ENCODE results near the gene ANKRD13C.
"Not testable (repeated sequence)": the region's sequence is repeated elsewhere in the genome, so short reads cannot be mapped to it uniquely, and the experiment has no call there.

GRCh38 chr1:70339644-70340043 is 14.9 kb downstream of the ANKRD13C start:
- TF ChIP-seq, protein P1, sequence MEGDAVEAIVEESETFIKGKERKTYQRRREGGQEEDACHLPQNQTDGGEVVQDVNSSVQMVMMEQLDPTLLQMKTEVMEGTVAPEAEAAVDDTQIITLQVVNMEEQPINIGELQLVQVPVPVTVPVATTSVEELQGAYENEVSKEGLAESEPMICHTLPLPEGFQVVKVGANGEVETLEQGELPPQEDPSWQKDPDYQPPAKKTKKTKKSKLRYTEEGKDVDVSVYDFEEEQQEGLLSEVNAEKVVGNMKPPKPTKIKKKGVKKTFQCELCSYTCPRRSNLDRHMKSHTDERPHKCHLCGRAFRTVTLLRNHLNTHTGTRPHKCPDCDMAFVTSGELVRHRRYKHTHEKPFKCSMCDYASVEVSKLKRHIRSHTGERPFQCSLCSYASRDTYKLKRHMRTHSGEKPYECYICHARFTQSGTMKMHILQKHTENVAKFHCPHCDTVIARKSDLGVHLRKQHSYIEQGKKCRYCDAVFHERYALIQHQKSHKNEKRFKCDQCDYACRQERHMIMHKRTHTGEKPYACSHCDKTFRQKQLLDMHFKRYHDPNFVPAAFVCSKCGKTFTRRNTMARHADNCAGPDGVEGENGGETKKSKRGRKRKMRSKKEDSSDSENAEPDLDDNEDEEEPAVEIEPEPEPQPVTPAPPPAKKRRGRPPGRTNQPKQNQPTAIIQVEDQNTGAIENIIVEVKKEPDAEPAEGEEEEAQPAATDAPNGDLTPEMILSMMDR (IDR thresholded peaks at IDR 0.05; ENCODE audit: insufficient read depth, low read length) = not testable (repeated sequence)
- not testable (repeated sequence) for TF ChIP-seq POLR2AphosphoS5 (IDR thresholded peaks at IDR 0.05; ENCODE audit: low read depth); GABPA (IDR thresholded peaks at IDR 0.05; ENCODE audit: low read depth); SPI1 (IDR thresholded peaks at IDR 0.05; ENCODE audit: borderline replicate concordance, low read depth)
- TF ChIP-seq, protein P2, sequence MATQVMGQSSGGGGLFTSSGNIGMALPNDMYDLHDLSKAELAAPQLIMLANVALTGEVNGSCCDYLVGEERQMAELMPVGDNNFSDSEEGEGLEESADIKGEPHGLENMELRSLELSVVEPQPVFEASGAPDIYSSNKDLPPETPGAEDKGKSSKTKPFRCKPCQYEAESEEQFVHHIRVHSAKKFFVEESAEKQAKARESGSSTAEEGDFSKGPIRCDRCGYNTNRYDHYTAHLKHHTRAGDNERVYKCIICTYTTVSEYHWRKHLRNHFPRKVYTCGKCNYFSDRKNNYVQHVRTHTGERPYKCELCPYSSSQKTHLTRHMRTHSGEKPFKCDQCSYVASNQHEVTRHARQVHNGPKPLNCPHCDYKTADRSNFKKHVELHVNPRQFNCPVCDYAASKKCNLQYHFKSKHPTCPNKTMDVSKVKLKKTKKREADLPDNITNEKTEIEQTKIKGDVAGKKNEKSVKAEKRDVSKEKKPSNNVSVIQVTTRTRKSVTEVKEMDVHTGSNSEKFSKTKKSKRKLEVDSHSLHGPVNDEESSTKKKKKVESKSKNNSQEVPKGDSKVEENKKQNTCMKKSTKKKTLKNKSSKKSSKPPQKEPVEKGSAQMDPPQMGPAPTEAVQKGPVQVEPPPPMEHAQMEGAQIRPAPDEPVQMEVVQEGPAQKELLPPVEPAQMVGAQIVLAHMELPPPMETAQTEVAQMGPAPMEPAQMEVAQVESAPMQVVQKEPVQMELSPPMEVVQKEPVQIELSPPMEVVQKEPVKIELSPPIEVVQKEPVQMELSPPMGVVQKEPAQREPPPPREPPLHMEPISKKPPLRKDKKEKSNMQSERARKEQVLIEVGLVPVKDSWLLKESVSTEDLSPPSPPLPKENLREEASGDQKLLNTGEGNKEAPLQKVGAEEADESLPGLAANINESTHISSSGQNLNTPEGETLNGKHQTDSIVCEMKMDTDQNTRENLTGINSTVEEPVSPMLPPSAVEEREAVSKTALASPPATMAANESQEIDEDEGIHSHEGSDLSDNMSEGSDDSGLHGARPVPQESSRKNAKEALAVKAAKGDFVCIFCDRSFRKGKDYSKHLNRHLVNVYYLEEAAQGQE (IDR thresholded peaks at IDR 0.05; ENCODE audit: insufficient replicate concordance, low read depth) = not testable (repeated sequence)
